VCaP (cell line): ENCODE measurements around the gene GPR107.

Experiments
- H3K27ac ChIP-seq: fragments of 450-650 bp; 2 replicates; pipeline ENCODE4 v1.5.1; 2017
- TF ChIP-seq, protein P1 (sequence below): fragments of 450-650 bp; conservative IDR thresholded peaks from 2 replicates; pipeline ENCODE4 v1.5.1; 2017; ENCODE audit warnings: mild to moderate bottlenecking, moderate library complexity

Gene GPR107

GRCh38 chr9:130137081-130137640 is 83.5 kb downstream of the GPR107 start:
- TF ChIP-seq, protein P1, sequence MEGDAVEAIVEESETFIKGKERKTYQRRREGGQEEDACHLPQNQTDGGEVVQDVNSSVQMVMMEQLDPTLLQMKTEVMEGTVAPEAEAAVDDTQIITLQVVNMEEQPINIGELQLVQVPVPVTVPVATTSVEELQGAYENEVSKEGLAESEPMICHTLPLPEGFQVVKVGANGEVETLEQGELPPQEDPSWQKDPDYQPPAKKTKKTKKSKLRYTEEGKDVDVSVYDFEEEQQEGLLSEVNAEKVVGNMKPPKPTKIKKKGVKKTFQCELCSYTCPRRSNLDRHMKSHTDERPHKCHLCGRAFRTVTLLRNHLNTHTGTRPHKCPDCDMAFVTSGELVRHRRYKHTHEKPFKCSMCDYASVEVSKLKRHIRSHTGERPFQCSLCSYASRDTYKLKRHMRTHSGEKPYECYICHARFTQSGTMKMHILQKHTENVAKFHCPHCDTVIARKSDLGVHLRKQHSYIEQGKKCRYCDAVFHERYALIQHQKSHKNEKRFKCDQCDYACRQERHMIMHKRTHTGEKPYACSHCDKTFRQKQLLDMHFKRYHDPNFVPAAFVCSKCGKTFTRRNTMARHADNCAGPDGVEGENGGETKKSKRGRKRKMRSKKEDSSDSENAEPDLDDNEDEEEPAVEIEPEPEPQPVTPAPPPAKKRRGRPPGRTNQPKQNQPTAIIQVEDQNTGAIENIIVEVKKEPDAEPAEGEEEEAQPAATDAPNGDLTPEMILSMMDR = no peak
- H3K27ac ChIP-seq = no peak overlapping the region

DNA sequence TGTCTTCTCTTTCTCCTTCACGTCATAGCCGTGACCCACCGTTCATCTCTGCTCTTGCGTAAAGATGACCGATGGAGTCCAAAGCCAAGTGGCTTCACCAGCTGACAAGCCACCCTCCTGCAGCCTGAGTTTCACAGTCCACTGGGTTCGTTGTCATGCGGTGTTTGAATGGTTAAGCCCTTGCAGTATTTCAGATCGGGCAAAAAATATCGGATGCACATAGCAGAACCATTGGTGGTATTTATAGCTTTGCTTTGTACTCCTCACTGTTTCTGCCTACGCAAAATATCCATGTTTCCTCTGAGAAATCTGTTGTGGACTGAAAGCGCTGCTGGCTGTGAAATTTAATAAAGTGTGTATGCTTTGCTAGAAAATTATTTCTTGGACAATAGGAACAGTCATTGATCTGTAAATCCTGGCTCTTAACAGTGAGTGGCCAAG is 84.0 kb downstream of the GPR107 start:
- TF ChIP-seq, protein P1 = no peak
- H3K27ac ChIP-seq = no peak overlapping the region

DNA sequence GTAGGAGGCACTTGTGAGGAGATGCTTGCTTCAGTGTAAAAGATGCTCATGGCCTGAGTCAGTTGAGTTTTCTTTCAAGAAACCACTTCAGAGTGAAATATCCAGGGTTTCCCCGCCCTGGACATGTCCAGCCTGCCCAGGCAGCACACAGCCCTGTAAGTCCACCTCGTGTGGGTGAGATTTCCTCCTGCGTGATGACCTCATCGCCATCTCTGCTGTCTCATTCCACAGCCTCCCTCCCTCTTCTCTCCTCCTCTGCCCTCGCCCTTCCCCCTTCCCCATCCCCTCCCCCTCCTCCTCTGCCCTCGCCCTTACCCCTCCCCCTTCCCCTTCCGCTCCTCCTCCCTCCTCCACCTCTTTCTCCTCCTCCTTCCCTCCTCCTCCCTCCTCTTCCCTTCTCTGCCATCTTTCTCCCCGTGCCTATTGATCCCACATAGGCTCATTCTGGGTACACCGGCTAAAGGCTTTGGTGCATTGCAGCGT is 84.5 kb downstream of the GPR107 start:
- TF ChIP-seq, protein P1 = no peak
- no peak overlapping the region for H3K27ac ChIP-seq

GRCh38 chr9:130138791-130139190 is 85.1 kb downstream of the GPR107 start:
- TF ChIP-seq, protein P1 = no peak
- H3K27ac ChIP-seq = no peak overlapping the region

- TF ChIP-seq, protein P1 = no peak
- no peak overlapping the region for H3K27ac ChIP-seq
Measured at GRCh38 chr9:130139251-130139650, 85.5 kb downstream of the GPR107 start.

GRCh38 chr9:130140706-130141105 is 87.0 kb downstream of the GPR107 start:
- no peak overlapping the region for H3K27ac ChIP-seq
- TF ChIP-seq, protein P1 = no peak

- TF ChIP-seq, protein P1 = no peak
- no peak overlapping the region for H3K27ac ChIP-seq
Measured at GRCh38 chr9:130142056-130142455, 88.3 kb downstream of the GPR107 start.
